Naive B cell (primary cell): Measurements from ENCODE around the gene HDGFL3. TPM values are rescaled to one million over a fixed set of nuclear protein-coding genes. Genes with fewer than 3 reads are reported as not detected.
A peak's percentile ranks its signal among the peaks of the same experiment; 100 is the strongest.
"Not testable (repeated sequence)": the region's sequence is repeated elsewhere in the genome, so short reads cannot be mapped to it uniquely, and the experiment has no call there.

ENCODE experiments used
- ATAC-seq, 2 donors: fragments of 150-1000 bp; cut with Tn5 transposase; 2 replicates each; pipeline ENCODE4 v1.10.0; 2021; ENCODE audit warnings: low read depth in 2 of 2, mild to moderate bottlenecking in 2 of 2, moderate library complexity in 2 of 2
- DNase-seq: peaks from one replicate; pipeline ENCODE4 v3.0.0; 2022
- H3K27ac Mint-ChIP-seq, 6 donors: one replicate each; pipeline ENCODE4 v1.8.0; 2020 to 2022; ENCODE audit warnings: mild to moderate bottlenecking in 6 of 6, mixed read lengths in 6 of 6, moderate library complexity in 5 of 6, inconsistent platforms in 2 of 6
- H3K27me3 Mint-ChIP-seq, 3 donors: one replicate each; pipeline ENCODE4 v1.8.0; 2021 to 2022; ENCODE audit warnings: mixed read lengths in 3 of 3, mild to moderate bottlenecking in 1 of 3
- H3K36me3 Mint-ChIP-seq, 2 donors: one replicate each; pipeline ENCODE4 v1.8.0; 2020 to 2022; ENCODE audit warnings: mixed read lengths in 2 of 2, inconsistent platforms in 1 of 2, mild to moderate bottlenecking in 1 of 2
- H3K4me1 Mint-ChIP-seq, 3 donors: one replicate each; pipeline ENCODE4 v1.8.0; 2020 to 2022; ENCODE audit warnings: mixed read lengths in 3 of 3, inconsistent platforms in 1 of 3, mild to moderate bottlenecking in 1 of 3, moderate library complexity in 1 of 3
- H3K4me3 Mint-ChIP-seq, 8 donors: one replicate each; pipeline ENCODE4 v1.8.0; 2020 to 2022; ENCODE audit warnings: mild to moderate bottlenecking in 8 of 8, mixed read lengths in 8 of 8, moderate library complexity in 8 of 8, inconsistent platforms in 2 of 8
- H3K9me3 Mint-ChIP-seq, 7 donors: one replicate each; pipeline ENCODE4 v1.8.0; 2020 to 2022; ENCODE audit warnings: mixed read lengths in 7 of 7, mild to moderate bottlenecking in 5 of 7, inconsistent platforms in 2 of 7, moderate library complexity in 1 of 7
- polyA plus RNA-seq, 6 donors: library from polyadenylated mRNA; unstranded; fragments of 300-500 nt; fragmentation: Illumina TruSeq; gene quantifications; one replicate each; pipeline ENCODE4 v1.2.3, GENCODE V29; 2021; ENCODE audit warnings: low read depth in 6 of 6

HDGFL3 gene
- 1 to 10 TPM in 5 of 6 donors, under 1 TPM in 1; 0.70 to 2.5 (median 1.4) TPM for polyA plus RNA-seq

DNA sequence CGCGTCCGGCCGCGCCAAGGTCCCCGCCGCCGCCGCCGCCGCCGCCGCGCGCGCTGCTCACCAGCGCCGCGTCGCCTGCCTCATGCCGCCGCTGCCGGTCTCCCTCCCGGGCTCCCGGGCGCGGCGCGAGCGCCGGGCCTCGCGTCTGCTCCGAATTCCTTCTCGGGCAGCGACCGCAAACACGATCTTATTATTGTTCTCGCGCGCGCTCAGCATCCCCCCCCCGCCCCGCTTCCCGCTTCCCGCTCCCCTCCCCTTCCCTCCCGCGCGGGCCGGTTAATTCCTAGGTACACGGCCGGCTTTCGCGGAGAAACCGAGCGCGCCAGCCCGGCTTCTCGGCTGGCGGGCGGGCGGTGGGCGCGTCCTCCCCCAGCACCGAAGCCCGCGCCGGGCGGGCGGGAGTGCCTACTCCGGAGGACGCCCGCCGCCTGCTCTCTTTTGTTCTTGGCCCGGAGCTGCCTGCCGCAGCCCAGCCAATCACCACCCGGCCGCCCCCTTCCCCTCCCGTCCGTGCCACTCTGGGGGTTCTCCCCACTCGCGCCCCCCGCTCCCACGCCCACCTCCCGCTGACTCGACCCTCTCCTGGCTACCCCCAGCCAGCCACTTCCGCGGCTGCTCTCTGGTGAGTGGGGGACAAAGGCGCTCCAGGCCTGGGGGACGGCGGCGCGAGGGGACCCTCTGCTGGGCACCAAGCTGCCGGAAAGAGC lies at the start of gene HDGFL3:
Gene HDGFL3, minus strand, starts transcription at position 164 of the 707 bp plus-strand sequence. CDS start 409 bp downstream, outside the sequence.
- no peaks in the 10 kb centered on the region for H3K36me3 Mint-ChIP-seq
- peaks cover 0 to 4% (median 0%) of the 10 kb centered on the region in 7 donors for H3K9me3 Mint-ChIP-seq
- peaks cover 6 to 8% (median 6%) of the 10 kb centered on the region in 3 donors for H3K4me1 Mint-ChIP-seq
- H3K27me3 Mint-ChIP-seq, result peaks cover 8 to 26% (median 13%) of the 10 kb centered on the region in 3 donors
- H3K4me3 Mint-ChIP-seq, result peak within 1 kb of the TSS in 7 of 8 donors; percentile 90 to 94 (median 93)
- ATAC-seq (peak; percentile 56 to 60), DNase-seq (peak; percentile 14)
- peak within 1 kb of the TSS in 3 of 6 donors; percentile 46 to 84 (median 83) for H3K27ac Mint-ChIP-seq

DNA sequence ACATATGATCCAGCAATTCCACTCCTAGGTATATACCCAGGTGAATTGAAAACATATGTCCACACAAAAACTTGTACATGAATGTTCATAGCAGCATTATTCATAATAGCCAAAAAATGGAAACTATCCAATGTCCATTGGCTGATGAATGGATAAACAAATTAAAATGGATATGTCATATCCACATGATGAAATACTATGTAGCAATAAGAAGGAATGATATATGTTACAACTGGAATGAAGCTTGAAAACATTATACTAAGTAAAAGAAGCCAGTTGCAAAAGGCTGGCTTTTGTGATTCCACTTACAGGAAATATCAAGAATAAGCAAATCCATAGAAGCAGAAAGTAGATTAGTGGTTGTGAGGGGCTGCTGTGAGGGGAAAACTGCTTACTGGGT lies 43.2 kb upstream of the HDGFL3 start:
- Mint-ChIP-seq H3K9me3 (peaks cover 0 to 6% (median under 1%) of the 10 kb centered on the region in 7 donors), H3K27me3 (peaks cover 48 to 63% (median 52%) of the 10 kb centered on the region in 3 donors), H3K36me3 (no peaks in the 10 kb centered on the region), H3K27ac (no peak overlapping the region), H3K4me3 (no peak overlapping the region), H3K4me1 (no peaks in the 10 kb centered on the region)
- no peak for ATAC-seq
- no peak for DNase-seq

DNA sequence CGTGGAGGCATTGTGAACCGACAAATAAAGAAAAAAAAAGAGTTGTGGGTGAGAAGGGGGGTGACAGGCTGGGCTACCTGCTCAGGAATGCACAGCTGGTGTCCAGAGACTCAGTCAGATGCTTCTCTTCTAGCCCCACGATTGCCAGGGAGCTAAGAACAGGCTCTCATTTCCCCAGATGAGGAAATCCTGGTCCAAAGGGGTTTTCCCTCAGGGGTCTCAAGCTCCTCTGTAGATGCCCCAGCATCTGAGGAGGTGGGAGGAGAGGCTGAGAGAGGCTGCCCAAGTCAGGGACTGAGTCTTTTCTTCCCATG lies 41.4 kb upstream of the HDGFL3 start:
- Mint-ChIP-seq H3K9me3 (peaks cover 0 to 6% (median 4%) of the 10 kb centered on the region in 7 donors), H3K4me3 (no peak overlapping the region), H3K36me3 (no peaks in the 10 kb centered on the region), H3K27me3 (peaks cover 39 to 66% (median 41%) of the 10 kb centered on the region in 3 donors), H3K4me1 (no peaks in the 10 kb centered on the region), H3K27ac (no peak overlapping the region)
- no peak for DNase-seq
- no peak for ATAC-seq

DNA sequence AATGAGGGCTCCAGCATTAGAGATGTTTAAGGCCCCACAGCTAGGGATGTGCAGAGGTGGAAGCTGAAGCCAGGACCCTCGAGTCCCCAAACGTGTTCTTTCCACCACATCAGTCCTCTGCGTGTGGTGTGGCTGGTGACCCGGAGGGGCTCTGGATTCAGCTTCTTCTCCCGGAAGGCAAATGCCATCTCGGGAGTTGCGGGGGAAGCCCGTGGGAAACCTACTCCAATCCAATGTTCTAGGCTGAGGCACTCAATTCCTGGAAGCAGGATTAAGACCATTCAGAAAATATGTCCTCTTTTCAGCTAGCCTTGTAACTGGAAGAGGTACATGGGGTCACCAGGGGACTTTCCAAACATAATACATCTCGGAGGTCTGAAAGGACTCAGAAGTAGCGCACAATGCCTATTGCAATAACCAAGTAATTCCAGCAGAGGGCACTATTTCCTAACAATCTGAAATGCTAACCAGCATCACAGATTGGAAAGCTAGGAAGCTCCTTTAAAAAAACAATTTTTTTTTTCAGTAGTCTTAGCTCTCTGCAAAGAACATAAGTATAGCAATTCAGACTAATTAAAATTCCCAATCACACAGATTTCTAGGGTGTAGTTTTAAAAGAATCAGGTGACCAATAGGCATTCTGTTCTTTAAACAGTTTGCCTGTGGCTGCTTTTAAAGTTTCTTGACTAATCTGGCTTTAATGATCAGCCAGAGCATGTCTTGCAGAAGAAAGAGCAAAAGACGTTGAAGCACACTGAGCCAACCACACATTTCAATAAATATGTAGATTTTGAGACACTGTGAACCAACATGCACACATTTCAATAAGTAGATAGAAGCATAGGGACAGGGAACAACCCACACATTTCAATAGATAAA lies 40.8 kb upstream of the HDGFL3 start:
- no peaks in the 10 kb centered on the region for H3K36me3 Mint-ChIP-seq
- ATAC-seq (no peak), DNase-seq (peak; percentile 12)
- H3K27me3 Mint-ChIP-seq, result peaks cover 39 to 70% (median 41%) of the 10 kb centered on the region in 3 donors
- no peaks in the 10 kb centered on the region for H3K4me1 Mint-ChIP-seq
- H3K4me3 Mint-ChIP-seq, result no peak overlapping the region
- peaks cover 0 to 6% (median 4%) of the 10 kb centered on the region in 7 donors for H3K9me3 Mint-ChIP-seq
- H3K27ac Mint-ChIP-seq, result no peak overlapping the region

DNA sequence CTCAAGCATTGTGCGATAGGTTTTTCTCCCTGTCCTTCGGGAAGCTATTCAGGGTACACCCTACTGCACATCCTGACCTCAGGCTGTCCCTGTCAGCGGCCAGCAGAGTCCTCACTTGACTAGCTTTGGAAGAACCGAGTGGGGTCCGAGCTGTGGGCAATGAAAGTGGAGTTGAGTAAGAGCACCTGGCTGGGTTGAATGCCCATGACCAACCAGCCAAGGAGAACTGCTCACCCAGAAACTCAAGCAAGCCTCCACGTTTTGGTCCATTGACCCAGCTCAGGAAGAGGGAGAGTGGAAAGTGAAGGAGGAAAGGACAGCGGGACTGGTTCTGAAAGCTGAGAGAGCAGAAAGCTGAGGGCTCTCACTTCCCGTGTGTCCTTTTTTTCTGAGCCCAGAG lies 36.0 kb upstream of the HDGFL3 start:
- Mint-ChIP-seq H3K36me3 (no peaks in the 10 kb centered on the region), H3K27ac (no peak overlapping the region)
- no peak for ATAC-seq

DNA sequence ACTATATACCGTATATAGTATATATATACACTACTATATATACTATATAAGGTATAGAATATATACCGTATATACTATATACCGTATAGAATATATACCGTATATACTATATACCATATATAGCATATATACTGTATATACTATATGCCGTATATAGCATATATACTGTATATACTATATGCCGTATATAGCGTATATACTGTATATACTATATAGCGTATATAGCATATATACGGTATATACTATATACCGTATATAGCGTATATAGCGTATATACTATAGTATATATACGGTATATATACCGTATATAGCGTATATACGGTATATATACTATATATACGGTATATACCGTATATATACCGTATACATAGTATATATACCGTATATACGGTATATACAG lies 22.6 kb upstream of the HDGFL3 start:
- Mint-ChIP-seq H3K4me3 (no peak overlapping the region), H3K36me3 (no peaks in the 10 kb centered on the region), H3K9me3 (peaks cover 0 to 4% (median 0%) of the 10 kb centered on the region in 7 donors), H3K4me1 (no peaks in the 10 kb centered on the region), H3K27ac (no peak overlapping the region), H3K27me3 (peaks cover 9 to 17% (median 16%) of the 10 kb centered on the region in 3 donors)
- DNase-seq, result no peak
- ATAC-seq, result no peak

More for the DNA sequence above, 36.0 kb upstream of the HDGFL3 start:
- DNase-seq, result no peak
- no peaks in the 10 kb centered on the region for H3K4me1 Mint-ChIP-seq
- no peak overlapping the region for H3K4me3 Mint-ChIP-seq
- H3K9me3 Mint-ChIP-seq, result peaks cover 0 to 25% (median 11%) of the 10 kb centered on the region in 7 donors
- H3K27me3 Mint-ChIP-seq, result peaks cover 21 to 40% (median 34%) of the 10 kb centered on the region in 3 donors

DNA sequence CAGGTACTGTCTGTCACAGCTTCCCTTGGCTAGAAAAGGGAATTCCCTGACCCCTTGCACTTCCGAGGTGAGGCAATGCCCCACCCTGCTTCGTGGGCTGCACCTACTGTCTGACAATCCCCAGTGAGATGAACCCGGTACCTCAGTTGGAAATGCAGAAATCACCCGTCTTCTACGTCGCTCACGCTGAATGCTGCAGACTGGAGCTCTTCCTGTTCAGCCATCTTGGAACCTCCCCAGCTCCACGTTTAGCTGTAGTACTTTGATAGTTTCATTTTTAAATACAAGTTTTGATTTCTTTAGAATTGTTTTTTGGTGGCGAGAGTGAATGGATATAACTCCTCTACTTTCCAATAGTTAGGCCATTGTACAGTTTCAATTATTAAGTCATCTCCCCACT lies 17.8 kb upstream of the HDGFL3 start:
- no peak overlapping the region for H3K27ac Mint-ChIP-seq
- H3K4me1 Mint-ChIP-seq, result no peaks in the 10 kb centered on the region
- no peak overlapping the region for H3K4me3 Mint-ChIP-seq
- DNase-seq (no peak), ATAC-seq (no peak)
- peaks cover 5 to 41% (median 17%) of the 10 kb centered on the region in 3 donors for H3K27me3 Mint-ChIP-seq
- H3K36me3 Mint-ChIP-seq, result peaks cover 0 to 6% of the 10 kb centered on the region in 2 donors
- H3K9me3 Mint-ChIP-seq, result peaks cover 0 to 10% (median 0%) of the 10 kb centered on the region in 7 donors

DNA sequence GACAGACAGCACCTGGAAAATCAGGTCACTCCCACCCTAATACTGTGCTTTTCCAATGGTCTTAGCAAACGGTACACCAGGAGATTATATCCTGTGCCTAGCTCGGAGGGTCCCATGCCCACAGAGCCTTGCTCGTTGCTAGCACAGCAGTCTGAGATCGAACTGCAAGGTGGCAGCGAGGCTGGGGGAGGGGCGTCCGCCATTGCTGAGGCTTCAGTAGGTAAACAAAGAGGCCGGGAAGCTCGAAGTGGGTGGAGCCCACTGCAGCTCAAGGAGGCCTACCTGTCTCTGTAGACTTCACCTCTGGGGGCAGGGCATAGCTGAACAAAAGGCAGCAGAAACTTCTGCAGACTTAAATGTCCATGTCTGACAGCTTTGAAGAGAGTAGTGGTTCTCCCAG lies 14.2 kb upstream of the HDGFL3 start:
- not testable (repeated sequence) for H3K27ac Mint-ChIP-seq, H3K4me1 Mint-ChIP-seq, ATAC-seq, H3K4me3 Mint-ChIP-seq, DNase-seq, H3K36me3 Mint-ChIP-seq
- H3K9me3 Mint-ChIP-seq, result peaks cover 0 to 10% (median 0%) of the 10 kb centered on the region in 7 donors
- H3K27me3 Mint-ChIP-seq, result peaks cover 18 to 60% (median 26%) of the 10 kb centered on the region in 3 donors

DNA sequence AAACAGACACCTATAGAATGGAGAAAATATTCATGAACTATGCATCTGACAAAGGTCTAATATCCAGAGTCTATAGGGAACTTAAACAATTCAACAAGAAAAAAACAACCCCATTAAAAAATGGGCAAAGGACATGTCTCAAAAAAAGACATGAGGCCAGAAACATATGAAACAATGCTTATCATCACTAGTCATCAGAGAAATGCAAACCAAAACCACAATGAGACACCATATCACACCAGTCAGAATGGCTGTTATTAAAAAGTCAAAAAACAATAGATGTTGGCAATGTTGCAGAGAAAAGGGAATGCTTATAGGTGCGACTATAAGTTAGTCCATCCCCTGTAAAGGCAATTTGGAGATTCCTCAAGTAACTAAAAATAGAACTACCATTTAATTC lies 11.4 kb upstream of the HDGFL3 start:
- no peak for DNase-seq
- H3K4me3 Mint-ChIP-seq, result no peak overlapping the region
- H3K36me3 Mint-ChIP-seq, result peaks cover 0 to 6% of the 10 kb centered on the region in 2 donors
- peaks cover 22 to 63% (median 28%) of the 10 kb centered on the region in 3 donors for H3K27me3 Mint-ChIP-seq
- H3K4me1 Mint-ChIP-seq, result no peaks in the 10 kb centered on the region
- H3K27ac Mint-ChIP-seq, result no peak overlapping the region
- peaks cover 0 to 19% (median 4%) of the 10 kb centered on the region in 7 donors for H3K9me3 Mint-ChIP-seq
- ATAC-seq, result no peak

DNA sequence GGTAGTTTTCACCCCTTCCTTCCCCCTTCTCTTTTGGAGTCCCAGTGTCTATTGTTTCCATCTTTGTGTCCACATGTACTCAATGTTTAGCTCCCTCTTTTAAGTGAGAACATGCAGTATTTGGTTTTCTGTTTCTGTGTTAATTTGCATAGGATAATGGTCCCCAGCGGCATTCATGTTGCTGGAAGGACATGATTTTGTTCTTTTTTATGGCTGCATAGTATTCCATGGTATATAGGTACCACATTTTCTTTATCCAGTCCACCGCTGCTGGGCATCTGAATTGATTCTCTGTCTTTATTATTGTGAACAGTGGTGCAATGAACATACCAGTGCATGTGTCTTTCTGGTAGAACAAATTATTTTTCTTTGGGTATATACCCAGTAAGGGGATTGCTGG lies 7.7 kb upstream of the HDGFL3 start:
- Mint-ChIP-seq H3K27me3 (peaks cover 23 to 45% (median 28%) of the 10 kb centered on the region in 3 donors), H3K27ac (no peak overlapping the region), H3K4me3 (no peak overlapping the region)

DNA sequence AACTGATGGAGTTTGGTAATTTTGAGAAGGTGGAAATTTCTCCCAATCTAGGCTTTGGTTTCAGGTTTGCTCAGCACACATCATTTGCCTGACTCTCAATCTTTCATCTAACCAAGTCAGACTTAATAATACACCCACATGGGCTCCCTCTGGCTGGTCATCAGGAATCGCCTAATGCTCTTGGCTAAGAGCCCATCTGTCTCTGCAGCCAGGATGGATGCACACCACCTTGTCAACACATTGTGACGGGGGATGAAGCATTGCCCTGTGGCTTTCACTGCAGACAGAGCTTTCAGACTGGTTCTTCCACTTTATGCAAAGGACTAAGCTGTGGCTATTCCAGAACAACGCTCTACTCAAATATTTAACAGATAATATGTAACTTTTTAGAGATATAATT lies 3.0 kb upstream of the HDGFL3 start:
- Mint-ChIP-seq H3K27me3 (peaks cover 16 to 24% (median 21%) of the 10 kb centered on the region in 3 donors), H3K27ac (no peak overlapping the region), H3K4me1 (peaks cover 6 to 8% (median 6%) of the 10 kb centered on the region in 3 donors), H3K9me3 (peaks cover 0 to 6% (median 2%) of the 10 kb centered on the region in 7 donors), H3K4me3 (no peak overlapping the region), H3K36me3 (no peaks in the 10 kb centered on the region)
- DNase-seq, result no peak
- no peak for ATAC-seq

More for the DNA sequence above, 7.7 kb upstream of the HDGFL3 start:
- DNase-seq (no peak), ATAC-seq (no peak)
- H3K4me1 Mint-ChIP-seq, result no peaks in the 10 kb centered on the region
- H3K36me3 Mint-ChIP-seq, result no peaks in the 10 kb centered on the region
- peaks cover 0 to 9% (median 4%) of the 10 kb centered on the region in 7 donors for H3K9me3 Mint-ChIP-seq

DNA sequence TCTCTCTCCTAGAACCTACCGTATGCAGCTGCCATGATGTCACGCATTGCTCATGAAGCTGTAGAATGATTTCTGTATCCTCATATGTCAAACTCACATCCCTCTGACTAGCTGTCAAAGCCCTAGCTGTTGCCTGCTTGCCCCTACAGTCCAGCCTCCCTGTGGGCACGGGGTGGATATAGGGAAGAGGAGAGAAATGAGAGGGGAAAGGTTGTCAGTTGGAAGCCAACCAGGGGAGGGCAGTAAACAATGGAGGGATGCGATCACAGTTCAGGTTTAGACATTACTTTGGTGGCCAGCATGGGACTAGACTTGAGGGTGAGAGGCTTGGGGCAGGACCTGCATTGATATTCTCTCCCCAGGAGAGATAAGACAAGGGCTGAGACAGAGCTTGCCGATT lies 1.7 kb upstream of the HDGFL3 start:
- Mint-ChIP-seq H3K4me3 (no peak overlapping the region), H3K36me3 (no peaks in the 10 kb centered on the region), H3K9me3 (peaks cover 0 to 4% (median 0%) of the 10 kb centered on the region in 7 donors), H3K4me1 (peaks cover 6 to 8% (median 6%) of the 10 kb centered on the region in 3 donors), H3K27me3 (peaks cover 8 to 28% (median 18%) of the 10 kb centered on the region in 3 donors), H3K27ac (no peak overlapping the region)
- DNase-seq (no peak), ATAC-seq (no peak)

DNA sequence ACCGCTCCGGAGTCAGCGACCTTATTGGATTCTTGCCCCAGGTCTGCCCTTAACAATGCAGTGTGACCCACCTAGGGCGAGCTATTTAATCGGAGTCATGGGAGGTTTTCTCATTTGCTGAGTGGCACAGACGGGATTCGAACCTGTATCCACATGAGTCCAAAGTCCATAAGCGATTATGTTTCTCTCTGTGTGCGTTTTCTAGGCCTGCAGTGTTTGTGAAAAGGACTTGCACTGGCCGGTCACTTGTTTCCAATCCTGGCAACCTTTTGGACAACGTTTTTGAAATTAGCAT lies 691 bp upstream of the HDGFL3 start:
- peaks cover 8 to 30% (median 13%) of the 10 kb centered on the region in 3 donors for H3K27me3 Mint-ChIP-seq
- ATAC-seq (peak in 1 of 2 donors; percentile 32), DNase-seq (no peak)
- H3K36me3 Mint-ChIP-seq, result no peaks in the 10 kb centered on the region
- H3K9me3 Mint-ChIP-seq, result peaks cover 0 to 4% (median 0%) of the 10 kb centered on the region in 7 donors
- peaks cover 6 to 8% (median 6%) of the 10 kb centered on the region in 3 donors for H3K4me1 Mint-ChIP-seq
- H3K4me3 Mint-ChIP-seq, result no peak overlapping the region
- H3K27ac Mint-ChIP-seq, result peak overlapping the region in 2 of 6 donors; percentile 13
